C4-2B (cell line): ENCODE results near the gene FOXD2.

ENCODE experiments used
- ZFX ChIP-seq: fragments of 450-650 bp; IDR thresholded peaks from 2 replicates; pipeline ENCODE4 v1.6.1; 2017
- TF ChIP-seq, protein P1 (sequence below): fragments of 450-650 bp; conservative IDR thresholded peaks from 2 replicates; pipeline ENCODE4 v1.5.1; 2017; ENCODE audit warnings: mild to moderate bottlenecking

DNA sequence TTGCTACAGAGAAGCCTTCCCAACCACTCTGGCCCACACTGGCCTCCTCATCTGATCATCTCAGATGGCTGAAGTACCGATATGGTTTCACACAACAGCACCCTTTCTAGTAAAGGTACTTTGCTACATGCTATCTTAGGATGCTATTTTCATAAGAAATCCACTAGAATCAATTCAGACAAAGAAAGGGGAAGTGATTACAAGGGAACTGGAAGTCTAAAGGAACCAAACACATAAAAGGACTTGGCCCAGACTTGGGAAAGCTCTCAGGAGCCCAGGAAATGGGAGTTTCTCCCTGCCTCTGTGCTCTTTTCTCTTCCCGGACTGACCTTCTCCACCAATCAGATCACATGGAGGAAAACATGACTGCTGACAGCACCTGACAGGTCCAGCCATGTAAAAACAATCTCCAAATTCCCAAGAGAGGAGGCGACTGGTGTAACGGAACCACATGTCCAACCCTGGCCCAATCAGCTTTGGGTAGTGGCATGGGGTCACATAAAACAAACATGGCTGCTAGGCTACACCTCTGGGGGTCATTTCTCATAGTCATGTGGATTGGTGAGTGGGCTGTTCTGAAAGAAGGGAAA, 34.4 kb upstream of the FOXD2 start:
- TF ChIP-seq, protein P1, sequence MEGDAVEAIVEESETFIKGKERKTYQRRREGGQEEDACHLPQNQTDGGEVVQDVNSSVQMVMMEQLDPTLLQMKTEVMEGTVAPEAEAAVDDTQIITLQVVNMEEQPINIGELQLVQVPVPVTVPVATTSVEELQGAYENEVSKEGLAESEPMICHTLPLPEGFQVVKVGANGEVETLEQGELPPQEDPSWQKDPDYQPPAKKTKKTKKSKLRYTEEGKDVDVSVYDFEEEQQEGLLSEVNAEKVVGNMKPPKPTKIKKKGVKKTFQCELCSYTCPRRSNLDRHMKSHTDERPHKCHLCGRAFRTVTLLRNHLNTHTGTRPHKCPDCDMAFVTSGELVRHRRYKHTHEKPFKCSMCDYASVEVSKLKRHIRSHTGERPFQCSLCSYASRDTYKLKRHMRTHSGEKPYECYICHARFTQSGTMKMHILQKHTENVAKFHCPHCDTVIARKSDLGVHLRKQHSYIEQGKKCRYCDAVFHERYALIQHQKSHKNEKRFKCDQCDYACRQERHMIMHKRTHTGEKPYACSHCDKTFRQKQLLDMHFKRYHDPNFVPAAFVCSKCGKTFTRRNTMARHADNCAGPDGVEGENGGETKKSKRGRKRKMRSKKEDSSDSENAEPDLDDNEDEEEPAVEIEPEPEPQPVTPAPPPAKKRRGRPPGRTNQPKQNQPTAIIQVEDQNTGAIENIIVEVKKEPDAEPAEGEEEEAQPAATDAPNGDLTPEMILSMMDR = no peak
- no peak for TF ChIP-seq ZFX
